Measurements from ENCODE around the gene ABCF3.

GRCh38 chr3:184222521-184222920 lies 36.5 kb downstream of the ABCF3 start:
- TF ChIP-seq POLR2AphosphoS5 (IDR thresholded peaks at IDR 0.05) (no peak), POLR2A (IDR thresholded peaks at IDR 0.05; ENCODE audit: low read depth) (no peak), CTCF (IDR thresholded peaks at IDR 0.05) (no peak)
